Ascending aorta (tissue), 2 donors: ENCODE results near the gene HECW1. TPM values are rescaled to one million over a fixed set of nuclear protein-coding genes. Genes with fewer than 3 reads are reported as not detected.
"Not testable (repeated sequence)": the region's sequence is repeated elsewhere in the genome, so short reads cannot be mapped to it uniquely, and the experiment has no call there.

Experiments used
- DNase-seq, 2 donors: peaks; one replicate each; pipeline ENCODE4 v3.0.0-alpha.2; 2019; ENCODE audit warnings: low spot score in 2 of 2
- H3K27ac ChIP-seq, 2 donors: fragments of 200-600 bp; sonication (generic); one replicate each; pipeline ENCODE4 v1.5.1; 2016 to 2017; ENCODE audit warnings: mild to moderate bottlenecking in 1 of 2
- H3K27me3 ChIP-seq: fragments of 200-600 bp; sonication (generic); one replicate; pipeline ENCODE4 v1.5.1; 2017
- H3K36me3 ChIP-seq, 2 donors: fragments of 200-600 bp; sonication (generic); one replicate each; pipeline ENCODE4 v1.5.1; 2016
- H3K4me1 ChIP-seq, 2 donors: fragments of 200-600 bp; sonication (generic); one replicate each; pipeline ENCODE4 v1.5.1; 2016 to 2017; ENCODE audit warnings: mild to moderate bottlenecking in 1 of 2
- H3K4me3 ChIP-seq, 2 donors: fragments of 200-600 bp; sonication (generic); one replicate each; pipeline ENCODE4 v1.5.1; 2016 to 2017; ENCODE audit warnings: mild to moderate bottlenecking in 1 of 2
- H3K9me3 ChIP-seq, 2 donors: fragments of 200-600 bp; sonication (generic); one replicate each; pipeline ENCODE4 v1.5.1; 2016
- intact Hi-C: fragments of 100-400 bp; cut with DNase I; formaldehyde crosslinking; loops from one replicate; pipeline ENCODE4 v1.15.1; 2023
- total RNA-seq: library from RNA; depleted of rRNA; stranded (reverse); fragments of >200 nt; gene quantifications from one replicate; pipeline ENCODE4 v1.1.0, GENCODE V29; 2016
- TF ChIP-seq, protein P1 (sequence below), 3 experiments: fragments of 200-600 bp in 2 of 3; fragments of 450-650 bp in 1 of 3; sonication (generic) in 2 of 3; IDR thresholded peaks; one replicate each; pipeline ENCODE4 v1.5.1; 2016 to 2019; ENCODE audit warnings: antibody characterized with exemption in 3 of 3, mild to moderate bottlenecking in 1 of 3, moderate library complexity in 1 of 3

Gene HECW1
- total RNA-seq, 1 donor from 2014 or later = not detected

DNA sequence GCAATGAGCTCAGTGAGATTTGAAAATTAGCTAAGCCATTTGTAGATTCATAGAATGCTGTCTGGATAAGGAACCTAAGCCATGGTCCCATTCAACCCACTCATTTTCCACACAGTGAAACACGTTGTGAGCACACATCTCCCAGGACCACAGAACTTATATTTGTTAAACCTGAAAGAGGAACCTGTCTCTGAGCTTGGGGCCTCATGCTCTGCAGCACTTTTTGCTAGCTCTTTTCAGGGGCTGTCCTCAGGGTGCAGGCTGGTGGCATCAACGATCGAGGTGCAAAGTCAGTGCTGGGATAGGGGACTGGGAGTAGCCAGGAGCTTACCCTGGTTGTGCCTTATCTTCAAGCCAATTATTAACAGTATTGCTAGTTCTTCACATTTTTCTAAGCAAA, 11.9 kb downstream of the HECW1 start:
- Histone ChIP-seq H3K27me3 (no peaks in the 10 kb centered on the region), H3K27ac (no peak overlapping the region), H3K36me3 (no peaks in the 10 kb centered on the region), H3K9me3 (no peaks in the 10 kb centered on the region), H3K4me1 (no peaks in the 10 kb centered on the region), H3K4me3 (no peak overlapping the region)
- intact Hi-C loops = no loop called here
- DNase-seq = no peak
- TF ChIP-seq, protein P1, sequence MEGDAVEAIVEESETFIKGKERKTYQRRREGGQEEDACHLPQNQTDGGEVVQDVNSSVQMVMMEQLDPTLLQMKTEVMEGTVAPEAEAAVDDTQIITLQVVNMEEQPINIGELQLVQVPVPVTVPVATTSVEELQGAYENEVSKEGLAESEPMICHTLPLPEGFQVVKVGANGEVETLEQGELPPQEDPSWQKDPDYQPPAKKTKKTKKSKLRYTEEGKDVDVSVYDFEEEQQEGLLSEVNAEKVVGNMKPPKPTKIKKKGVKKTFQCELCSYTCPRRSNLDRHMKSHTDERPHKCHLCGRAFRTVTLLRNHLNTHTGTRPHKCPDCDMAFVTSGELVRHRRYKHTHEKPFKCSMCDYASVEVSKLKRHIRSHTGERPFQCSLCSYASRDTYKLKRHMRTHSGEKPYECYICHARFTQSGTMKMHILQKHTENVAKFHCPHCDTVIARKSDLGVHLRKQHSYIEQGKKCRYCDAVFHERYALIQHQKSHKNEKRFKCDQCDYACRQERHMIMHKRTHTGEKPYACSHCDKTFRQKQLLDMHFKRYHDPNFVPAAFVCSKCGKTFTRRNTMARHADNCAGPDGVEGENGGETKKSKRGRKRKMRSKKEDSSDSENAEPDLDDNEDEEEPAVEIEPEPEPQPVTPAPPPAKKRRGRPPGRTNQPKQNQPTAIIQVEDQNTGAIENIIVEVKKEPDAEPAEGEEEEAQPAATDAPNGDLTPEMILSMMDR (IDR thresholded peaks at IDR 0.05) = no peak

DNA sequence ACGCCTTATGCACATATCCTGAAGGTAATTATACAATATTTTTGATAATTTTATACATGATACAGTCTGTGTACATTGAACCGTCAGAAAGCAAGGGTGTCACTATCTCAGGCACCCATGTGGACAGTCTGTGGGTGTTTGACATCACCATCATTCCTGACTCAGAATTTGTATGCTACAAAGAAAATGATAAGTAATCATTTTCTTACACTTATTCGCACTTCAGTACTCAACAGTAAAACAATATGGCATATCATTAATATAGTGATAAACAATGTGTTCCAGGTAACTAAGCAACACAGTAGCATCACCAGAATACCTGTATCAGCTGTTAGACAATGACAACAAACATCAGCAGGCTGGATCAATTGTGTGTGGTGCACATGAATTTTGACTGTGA, 17.9 kb downstream of the HECW1 start:
- DNase-seq = no peak
- Histone ChIP-seq H3K36me3 (no peaks in the 10 kb centered on the region), H3K9me3 (no peaks in the 10 kb centered on the region), H3K4me3 (no peak overlapping the region), H3K27ac (no peak overlapping the region), H3K4me1 (no peaks in the 10 kb centered on the region), H3K27me3 (no peaks in the 10 kb centered on the region)
- intact Hi-C loops = loop anchor here (10.0 kb wide), 1 partner anchor 56 kb away; no protein-coding TSS in a partner anchor
- TF ChIP-seq, protein P1 (IDR thresholded peaks at IDR 0.05) = no peak

DNA sequence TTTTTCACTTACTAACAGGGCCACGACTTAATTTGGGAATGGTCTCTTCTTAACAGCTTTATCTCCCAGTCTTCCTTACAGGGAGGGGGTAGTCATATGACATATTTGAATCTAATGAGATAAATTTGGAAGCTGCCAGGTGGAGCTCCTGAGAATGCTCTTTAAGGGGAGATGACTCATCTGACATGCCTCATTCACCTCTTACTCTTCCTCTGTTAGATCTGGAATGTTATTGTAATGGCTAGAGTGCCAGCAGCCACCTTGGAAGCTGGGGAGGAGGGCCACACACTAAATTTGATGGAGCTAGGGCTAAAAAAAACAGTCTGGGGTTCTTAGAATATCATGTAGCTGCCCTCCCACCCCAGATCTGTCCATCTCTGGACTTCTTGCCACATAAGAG, 22.7 kb downstream of the HECW1 start:
- TF ChIP-seq, protein P1 (IDR thresholded peaks at IDR 0.05) = no peak
- Histone ChIP-seq H3K27ac (no peak overlapping the region), H3K4me1 (no peaks in the 10 kb centered on the region), H3K27me3 (no peaks in the 10 kb centered on the region), H3K36me3 (no peaks in the 10 kb centered on the region), H3K4me3 (no peak overlapping the region), H3K9me3 (no peaks in the 10 kb centered on the region)
- intact Hi-C loops = loop anchor here (10.0 kb wide), 1 partner anchor 60 kb away; no protein-coding TSS in a partner anchor
- DNase-seq = no peak

DNA sequence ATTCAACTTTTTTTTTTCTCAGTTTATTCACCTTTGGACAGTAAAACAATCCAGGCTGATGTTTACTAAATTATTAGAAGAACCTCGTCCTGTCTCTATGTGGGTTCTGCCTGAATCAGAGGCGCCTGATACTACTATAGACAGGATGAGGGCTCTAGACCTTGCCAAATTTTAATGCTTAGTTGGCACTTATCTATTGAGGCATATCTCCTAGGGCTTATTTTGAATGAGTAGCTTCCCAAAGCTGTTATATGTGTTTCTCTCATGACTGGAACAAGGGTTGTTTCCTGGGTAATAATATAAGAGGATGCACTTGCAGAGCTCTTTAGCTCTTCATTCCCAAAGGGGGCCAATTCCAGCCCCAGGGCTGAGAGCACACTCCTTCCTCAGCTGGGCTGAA, 23.6 kb downstream of the HECW1 start:
- intact Hi-C loops = loop anchor here (10.0 kb wide), 1 partner anchor 61 kb away; no protein-coding TSS in a partner anchor
- no peaks in the 10 kb centered on the region for H3K36me3 ChIP-seq
- no peaks in the 10 kb centered on the region for H3K4me1 ChIP-seq
- no peaks in the 10 kb centered on the region for H3K9me3 ChIP-seq
- no peak for DNase-seq
- TF ChIP-seq, protein P1 (IDR thresholded peaks at IDR 0.05) = no peak
- no peak overlapping the region for H3K4me3 ChIP-seq
- no peak overlapping the region for H3K27ac ChIP-seq
- H3K27me3 ChIP-seq = no peaks in the 10 kb centered on the region

DNA sequence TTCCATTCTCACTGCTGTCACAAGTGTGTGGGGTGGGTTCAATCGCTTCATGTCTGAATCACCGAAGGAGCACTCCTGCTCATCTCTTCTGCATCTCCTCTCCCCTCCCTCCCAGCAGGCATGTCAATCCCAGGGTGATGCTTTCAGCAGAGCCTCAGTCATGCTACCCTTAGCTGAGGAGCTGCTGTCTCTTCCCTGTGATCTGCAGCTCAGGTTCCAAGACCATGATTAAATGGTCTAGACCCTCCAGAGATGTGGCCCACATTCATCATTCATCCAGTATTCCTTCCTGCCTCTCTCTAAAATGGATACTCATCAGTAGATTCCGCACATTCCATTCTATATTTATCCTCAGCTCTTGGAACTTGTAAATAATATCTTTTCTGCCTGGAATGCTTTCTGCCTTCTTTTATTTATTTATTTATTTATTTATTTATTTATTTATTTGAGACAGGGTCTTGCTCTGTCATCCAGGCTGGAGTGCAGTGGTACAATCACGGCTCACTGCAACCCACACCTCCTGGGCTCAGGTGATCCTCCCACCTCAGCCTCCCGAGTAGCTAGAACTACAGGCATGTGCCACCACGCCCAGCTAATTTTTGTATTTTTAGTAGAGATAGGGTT, 24.8 kb downstream of the HECW1 start:
- not testable (repeated sequence) for H3K4me1 ChIP-seq

DNA sequence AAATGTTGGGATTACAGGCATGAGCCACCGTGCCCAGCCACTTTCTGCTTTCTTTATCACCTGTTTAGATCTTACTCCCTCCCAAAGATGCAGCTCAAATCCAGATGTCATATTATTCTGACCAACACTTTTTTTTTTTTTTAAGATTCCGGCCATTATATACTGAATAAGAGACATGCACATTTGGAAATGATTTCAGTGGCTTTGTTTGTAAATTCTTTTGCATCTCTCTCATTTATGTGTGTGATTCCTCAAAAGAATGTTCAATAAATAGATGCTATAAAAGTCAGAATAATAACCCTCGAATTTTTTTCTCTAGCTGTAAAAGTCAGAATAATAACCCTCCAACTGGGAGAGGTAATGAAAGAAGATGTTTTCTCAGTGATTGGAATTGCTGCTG, 25.4 kb downstream of the HECW1 start:
- Histone ChIP-seq H3K9me3 (no peaks in the 10 kb centered on the region), H3K36me3 (no peaks in the 10 kb centered on the region), H3K4me1 (no peaks in the 10 kb centered on the region), H3K27ac (no peak overlapping the region), H3K27me3 (no peaks in the 10 kb centered on the region), H3K4me3 (no peak overlapping the region)
- intact Hi-C loops = loop anchor here (10.0 kb wide), 1 partner anchor 63 kb away; no protein-coding TSS in a partner anchor
- TF ChIP-seq, protein P1 (IDR thresholded peaks at IDR 0.05) = no peak
- no peak for DNase-seq

More for the DNA sequence above, 24.8 kb downstream of the HECW1 start:
- H3K36me3 ChIP-seq, H3K9me3 ChIP-seq, H3K27me3 ChIP-seq, DNase-seq, H3K27ac ChIP-seq, H3K4me3 ChIP-seq: not testable (repeated sequence)
- intact Hi-C loops = loop anchor here (10.0 kb wide), 1 partner anchor 62 kb away; no protein-coding TSS in a partner anchor
